HG03175 (cell line): ENCODE data around the gene DAAM1.

Experiments used
- ATAC-seq: cut with Tn5 transposase; IDR thresholded peaks from one replicate; pipeline ENCODE4 v1.9.1; 2021; ENCODE audit warnings: mild to moderate bottlenecking, moderate library complexity; ENCODE audit not compliant: unreplicated experiment

DAAM1 gene

DNA sequence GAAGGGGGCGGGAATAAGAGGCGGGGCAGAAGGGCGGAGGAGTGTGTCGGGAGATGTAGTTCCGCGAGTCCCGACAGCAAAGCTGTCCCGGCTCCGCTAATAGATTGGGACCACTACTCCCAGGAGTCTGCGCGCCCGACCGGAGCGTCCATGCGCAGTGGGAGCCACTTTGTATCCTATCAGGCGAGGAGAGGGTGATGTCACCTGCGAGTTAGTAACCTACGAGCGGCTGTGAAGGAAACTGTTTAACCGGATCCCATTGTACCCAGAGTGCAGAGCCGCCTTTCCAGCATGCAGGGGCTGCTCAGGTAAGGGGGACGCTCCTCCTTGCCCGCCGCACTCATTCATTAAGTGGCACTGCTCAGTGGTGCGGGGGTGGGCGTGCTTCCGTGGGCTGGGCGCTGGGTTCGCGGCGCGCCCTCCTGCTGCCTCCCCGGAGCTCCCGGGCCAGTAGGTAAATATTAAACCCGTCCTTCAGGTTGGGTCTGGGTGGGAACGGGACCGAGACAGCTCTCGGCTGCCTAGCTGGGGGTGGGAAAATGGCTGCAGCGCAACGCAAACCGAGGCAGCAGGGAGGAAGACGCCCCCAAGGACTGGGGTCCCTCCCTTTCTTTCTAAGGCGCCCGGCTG is at the start of gene DAAM1:
Gene DAAM1, plus strand, starts transcription at position 207 of the 630 bp plus-strand sequence. CDS start 74,811 bp downstream, outside the sequence.
- ATAC-seq: peak; percentile 87

DNA sequence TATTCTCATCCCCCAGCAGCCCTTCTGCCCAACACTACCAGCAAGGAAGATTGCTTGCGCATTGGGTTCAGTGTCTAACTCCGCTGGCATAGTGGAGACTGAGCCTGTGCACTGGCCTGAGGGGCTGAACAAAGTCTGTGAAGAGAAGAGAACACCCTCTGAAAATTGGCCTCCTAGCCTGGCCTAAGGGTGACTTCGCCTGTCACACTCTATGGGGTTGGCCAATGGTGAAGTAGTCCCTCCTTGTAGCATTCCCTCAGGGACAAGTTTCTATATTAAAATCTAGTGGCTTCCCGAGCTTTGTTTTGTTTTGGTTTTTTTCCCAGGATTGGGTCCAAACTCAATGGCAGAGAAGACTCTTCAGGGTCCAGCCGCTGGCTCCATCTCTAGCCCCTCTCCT is 49.1 kb upstream of the DAAM1 start:
- ATAC-seq: no peak

DNA sequence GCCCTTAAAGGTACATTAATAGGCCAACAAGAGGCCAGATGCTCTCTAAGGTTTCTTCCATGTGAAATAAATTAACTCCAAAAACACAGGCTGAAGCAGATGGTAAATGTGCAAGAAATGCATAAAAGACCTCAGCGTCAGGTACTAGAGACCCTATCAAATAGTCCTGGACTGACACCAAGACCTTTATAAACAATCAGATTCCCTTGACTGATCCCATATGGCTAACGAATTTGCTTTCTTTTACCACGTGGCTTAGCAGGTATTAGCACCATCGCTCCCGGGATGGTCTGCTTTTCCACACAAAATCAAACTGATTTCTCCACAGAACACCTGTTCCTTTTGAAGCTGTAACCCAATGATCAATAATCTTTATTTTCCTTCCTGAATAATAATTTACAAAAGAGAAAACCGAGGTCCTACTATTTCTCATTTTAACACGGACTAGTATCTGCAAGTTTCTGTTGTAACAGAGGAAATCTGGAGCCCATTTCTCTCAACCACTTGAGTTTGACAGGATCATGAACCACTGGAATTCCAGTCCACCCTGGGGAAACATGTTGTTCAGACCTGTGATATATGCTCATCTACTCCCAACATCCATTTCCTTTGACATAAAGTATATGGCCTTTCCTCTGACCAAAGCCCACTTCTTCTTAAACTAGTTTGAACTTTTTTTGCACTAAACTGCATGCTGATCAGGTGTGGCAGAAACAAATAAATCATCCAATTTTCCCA is 48.2 kb upstream of the DAAM1 start:
- ATAC-seq: no peak

DNA sequence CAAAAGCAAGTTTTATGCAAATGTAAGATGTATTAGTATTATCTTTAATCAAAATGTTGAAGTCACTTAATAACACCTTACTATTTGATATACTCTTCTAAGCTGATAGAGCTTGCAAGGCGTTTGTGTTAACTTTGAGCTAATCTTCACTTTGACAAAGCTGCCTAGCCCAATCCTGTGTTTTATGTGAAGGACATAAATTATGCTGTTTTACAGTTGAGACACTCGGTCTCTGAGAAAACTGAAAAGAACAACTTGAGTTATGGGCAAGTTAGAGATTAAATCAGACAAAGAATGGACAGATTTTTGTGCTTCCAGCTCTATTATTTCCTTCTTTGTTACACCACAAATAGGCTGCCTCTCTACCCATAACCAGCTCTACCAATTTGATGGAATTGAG is 42.0 kb upstream of the DAAM1 start:
- no peak for ATAC-seq

DNA sequence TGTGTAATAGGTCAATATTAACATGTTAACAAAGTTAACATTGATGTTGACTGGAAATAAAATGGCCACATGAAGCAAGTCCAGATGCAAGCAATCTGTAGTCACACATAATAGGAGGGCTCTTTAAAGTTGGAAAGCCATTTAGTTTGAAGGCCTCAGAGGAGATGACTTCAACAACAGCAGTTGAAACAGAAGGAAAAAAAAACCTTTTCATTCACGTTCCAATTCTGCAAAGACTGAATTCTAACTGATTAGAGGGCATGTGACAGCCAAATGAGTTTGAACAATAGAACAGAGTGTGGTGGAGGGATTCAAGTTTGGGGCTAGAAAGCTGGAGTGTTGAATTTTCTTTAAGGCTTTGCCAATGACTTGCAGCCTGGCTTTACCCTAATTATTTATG is 41.5 kb upstream of the DAAM1 start:
- no peak for ATAC-seq

DNA sequence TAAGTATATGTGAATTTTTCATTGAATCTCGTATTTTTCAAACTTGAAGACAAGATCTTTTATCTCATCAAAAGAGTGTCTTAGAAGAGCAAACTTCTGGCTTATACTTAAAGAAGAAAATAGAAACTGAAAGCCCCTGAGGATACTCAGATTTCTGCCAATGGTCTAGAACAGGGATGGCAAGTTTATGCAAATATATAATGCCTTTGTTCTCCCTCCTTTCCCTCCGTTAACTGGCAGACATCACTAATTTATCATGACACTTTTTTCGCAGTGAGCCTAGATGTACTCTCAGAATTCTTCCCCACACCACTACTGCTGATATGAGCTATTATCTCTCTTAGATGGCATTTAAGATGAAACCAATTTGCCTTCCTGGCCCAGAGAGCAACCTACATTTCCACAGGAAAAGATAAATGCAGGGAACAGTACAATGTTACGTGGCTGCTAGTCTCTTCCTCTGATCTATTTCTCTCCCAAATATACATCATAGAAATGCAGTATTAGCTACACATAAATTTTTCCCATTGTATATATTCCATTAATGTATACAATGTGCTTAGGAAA is 40.0 kb upstream of the DAAM1 start:
- ATAC-seq: peak; percentile 55

DNA sequence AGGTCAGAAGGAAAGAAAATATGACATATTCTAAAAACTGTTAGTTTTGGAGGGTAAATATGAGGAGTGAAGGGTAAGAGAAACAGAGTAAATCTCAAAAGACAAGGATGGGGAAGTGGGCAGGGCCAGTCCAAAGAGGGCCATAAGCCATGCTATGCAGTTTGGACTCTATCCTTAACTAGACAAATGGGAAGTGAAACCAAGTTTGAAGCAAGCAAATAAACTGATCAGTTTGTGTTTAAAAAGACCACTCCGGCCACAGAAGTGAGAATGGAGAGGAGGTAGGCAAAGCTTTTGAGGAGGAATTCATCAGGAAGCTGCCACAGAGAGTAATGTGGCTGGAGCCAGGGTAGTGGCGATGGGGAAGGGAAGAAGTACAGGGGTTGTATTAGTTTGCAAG is 37.5 kb upstream of the DAAM1 start:
- peak; percentile 90 for ATAC-seq

DNA sequence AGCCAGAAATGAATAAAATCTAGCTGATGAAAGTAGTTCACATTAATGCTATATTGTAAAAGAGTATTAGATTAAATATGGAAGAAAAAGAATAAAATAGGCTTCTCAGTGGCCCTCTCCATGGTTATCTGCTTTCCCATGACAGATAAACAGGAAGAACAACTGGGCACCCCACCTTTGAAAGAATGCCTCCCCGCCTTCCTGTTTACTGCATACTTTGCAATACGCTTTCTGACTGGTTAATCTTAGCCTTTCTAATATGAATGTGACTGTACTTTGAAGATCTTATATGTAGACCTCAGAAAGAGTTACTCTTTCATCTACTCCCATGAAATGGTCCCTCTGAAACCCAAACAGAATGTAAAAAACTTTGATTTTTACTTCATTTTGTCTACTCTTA is 34.1 kb upstream of the DAAM1 start:
- ATAC-seq: no peak

DNA sequence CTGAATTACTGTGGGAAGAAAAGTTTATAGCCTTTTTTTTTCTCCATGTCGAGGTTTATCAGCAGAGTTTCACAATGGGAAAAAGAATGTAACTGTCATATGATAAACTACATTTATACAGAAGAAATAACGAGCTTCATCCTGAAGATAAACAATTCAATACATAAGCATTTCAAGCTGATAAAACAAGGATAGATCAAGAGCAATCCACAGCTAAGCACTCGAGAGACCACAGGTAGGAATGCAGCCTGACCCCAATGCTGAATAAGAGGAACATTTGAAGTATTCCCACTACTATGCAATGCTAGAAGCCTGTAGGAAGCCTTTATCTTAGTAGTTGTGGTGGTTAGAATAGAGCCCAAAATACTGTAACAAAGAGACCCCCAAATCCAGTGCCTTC is 32.6 kb upstream of the DAAM1 start:
- no peak for ATAC-seq

DNA sequence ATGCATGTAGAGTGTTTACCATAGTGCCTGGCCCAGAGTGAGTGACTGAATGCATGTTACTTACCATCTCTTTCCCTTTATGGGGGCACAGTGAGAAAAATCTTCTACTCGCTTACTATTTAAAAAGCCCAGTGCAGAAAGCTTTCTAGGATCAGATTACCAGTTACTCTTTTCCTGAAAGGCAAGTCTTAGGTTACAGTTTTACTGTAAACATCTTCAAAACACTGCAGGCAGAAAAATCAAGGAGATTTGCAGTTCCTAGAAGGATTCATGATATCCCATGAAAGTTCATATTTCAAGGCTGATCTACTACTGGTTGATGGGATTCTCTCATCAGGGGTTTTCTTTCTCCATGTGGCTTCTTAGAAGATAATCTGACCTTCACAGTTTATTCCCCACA is 29.3 kb upstream of the DAAM1 start:
- no peak for ATAC-seq

DNA sequence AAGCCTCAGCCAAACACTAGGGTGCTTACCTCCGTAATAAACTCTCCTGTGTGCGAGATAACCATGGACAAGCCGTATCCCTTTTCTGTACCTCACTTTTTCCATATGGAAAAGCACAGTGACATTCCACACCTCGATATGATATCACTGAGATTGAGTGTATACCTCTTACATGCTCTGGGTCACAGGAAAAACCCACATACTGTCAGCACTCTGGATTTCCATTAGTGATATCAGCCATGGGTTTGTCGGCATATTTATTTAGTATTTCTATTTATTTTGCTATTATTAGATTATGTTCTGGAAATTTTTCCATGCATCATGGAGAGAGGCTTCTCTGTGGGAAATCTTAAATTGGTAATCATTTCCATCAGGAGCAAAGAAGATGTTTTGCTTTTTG is 28.0 kb upstream of the DAAM1 start:
- ATAC-seq: no peak

DNA sequence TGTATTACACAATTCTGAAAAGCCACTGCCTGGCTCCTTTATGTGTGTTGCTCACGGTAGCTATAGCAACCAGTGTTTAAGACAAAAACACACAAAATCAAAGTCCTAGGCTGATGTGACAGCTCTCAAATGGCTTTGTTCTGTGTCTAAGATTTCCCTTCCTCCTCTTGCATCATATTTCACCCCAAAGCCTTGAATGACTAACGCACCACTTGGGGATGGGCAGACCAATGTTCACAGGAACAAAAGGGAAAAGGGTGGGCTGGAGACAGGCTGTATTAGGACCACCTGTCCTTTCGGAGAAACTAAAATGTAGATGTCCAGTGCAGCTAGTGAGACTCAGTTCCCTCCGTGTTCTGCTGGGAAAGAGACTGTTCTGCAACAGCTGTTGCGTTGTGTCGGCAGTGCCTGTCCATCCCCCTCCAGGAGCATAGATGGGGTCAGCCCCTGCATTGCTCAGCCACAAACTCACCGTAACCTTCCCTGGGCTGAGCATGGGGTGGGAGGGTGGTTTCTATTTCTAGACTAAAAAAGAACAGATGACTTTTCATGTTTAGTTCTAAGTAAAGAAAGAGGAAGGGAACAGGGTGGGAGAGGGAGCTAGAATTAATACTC is 26.8 kb upstream of the DAAM1 start:
- no peak for ATAC-seq

DNA sequence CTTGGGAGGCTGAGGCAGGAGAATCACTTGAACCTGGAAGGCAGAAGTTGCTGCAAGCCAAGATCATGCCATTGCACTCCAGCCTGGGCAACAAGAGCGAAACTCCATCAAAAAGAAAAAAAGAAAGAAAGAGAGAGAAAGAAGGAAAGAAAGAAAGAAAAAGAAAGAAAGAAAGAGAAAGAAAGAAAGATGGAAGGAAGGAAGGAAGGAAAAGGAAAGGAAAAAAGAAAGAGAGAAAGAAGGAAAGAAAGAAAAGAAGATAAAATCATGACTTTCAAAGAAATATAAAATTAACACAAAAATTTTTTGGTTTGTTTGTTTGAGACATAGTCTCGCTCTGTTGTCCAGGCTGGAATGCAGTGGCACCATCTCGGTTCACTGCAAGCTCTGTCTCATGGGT is 22.2 kb upstream of the DAAM1 start:
- ATAC-seq: no peak

DNA sequence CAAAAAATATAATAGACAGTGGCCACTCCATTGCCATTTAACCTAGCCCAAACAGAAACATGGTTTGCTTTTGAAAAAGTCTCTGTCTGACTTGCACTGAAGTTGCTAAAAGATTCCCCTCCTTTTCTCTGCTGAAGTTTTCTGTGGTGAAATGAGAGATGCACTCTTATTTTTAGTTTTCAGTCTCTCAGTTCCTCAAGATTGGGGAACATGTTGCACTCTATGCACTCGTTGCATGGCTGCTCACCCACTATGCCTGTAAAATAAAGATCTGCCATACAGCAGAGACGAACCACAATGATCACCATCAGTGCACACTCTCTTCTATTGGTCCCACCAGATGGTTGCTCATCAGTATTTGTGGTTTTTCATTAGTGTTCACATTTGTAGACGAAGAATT is 13.1 kb upstream of the DAAM1 start:
- peak; percentile 98 for ATAC-seq

DNA sequence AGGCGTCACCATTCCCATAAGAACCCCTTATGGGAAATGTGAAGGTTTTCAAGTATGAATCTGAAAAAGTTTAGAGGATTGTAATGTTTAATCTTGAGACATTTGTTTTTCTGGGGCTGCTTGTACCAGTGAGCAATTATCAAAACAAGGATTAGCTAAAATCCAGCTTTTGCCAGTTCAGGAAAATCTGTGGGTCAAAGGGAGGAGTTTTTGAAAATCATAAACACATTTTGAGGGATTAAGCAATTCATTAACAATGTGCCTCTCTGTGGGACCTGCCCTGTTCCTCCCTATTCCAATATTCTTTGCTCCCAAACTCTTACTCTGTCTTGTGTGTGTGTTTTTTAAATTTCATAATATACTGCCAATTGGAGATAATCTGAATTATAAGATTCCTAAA is 11.7 kb upstream of the DAAM1 start:
- no peak for ATAC-seq

DNA sequence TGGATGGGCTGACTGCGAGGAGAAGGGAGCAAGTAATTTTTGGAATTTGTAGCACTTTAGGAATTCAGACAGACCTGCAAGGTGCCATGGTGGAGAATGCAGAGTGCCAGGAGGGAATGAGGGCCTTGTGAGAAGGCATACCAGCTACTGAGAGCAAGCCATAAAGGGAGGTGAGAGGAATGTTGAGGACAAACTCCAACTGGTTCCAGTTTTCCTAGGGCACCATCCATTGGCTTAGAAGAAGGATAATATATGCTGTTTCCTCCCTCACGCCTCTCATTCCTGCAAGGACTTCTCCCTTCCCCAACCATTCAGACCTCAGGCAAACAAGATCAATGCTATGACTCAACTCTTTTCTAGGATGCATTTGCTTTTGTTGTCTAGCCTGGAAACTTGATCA is 11.2 kb upstream of the DAAM1 start:
- no peak for ATAC-seq

DNA sequence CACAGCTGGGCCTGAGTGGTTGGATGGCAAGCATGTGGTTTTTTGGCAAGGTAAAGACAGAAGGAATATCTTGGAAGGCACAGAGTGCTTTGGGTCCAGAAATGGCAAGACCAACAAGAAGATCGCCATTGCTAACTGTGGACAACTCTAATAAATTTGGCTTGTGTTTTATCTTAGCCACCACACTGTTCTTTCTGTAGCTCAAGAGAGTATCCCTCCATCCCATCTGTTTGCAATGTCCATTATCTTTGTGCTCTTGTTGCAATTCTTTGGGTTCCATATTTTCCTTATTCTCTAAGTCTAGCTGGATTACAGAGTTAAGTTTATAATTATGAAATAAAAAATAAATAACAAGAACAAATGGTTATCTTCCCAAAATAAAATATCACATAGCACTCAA is 6.7 kb upstream of the DAAM1 start:
- ATAC-seq: no peak

DNA sequence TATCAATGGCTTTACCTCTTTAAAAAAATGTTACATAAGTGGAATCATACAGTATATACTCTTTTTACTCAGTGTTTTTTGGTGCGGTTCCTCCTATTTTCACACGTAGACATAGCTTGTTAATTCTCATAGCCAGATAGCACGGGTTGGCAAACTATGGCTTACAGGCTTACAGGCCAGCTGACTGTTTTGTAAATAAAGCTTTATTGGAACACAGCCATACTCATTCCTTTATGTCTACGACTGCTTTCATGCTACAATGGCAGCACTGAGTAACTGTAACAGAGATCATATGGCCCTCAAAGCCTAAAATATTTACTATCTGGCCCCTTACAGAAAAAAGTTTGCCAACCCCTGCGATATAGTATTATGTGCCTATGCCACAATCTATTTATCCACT is 5.8 kb upstream of the DAAM1 start:
- ATAC-seq: no peak

DNA sequence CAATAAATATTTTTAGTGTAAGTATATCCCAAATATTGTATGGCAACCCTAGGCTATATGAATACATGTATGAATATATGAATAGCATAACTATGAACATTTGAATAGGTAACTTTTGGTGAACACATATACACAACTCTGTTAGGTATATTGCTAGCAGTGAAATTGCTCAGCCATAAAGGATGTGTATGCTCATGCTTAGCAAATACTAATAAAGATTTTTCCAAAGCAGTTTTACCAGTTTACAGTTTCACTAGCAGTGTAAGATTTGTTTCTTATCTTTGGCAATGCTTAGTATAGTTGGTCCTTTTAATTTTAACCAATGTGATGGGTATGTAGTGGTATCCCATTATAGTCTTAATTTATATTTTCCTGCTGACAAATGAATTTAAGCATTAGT is 5.3 kb upstream of the DAAM1 start:
- ATAC-seq: no peak

DNA sequence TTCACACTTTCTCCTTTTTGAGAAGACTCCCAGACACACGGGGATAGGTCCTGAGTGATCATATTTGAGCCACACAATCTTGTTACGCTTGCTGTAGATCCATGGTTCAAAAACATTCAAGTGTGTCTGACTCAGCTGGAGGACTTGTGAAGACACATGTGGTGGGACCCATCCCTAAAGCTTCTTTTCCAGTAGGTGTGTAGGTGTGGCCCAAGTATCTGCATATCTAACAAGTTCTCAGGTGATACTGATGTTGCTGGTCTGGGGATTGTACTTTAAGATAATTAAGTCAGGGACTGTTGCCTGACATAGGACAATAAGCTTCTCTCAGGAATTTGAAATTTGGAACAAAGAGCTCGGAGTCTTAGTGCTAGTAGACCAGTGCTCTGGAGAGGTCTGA is 4.1 kb upstream of the DAAM1 start:
- ATAC-seq: no peak

DNA sequence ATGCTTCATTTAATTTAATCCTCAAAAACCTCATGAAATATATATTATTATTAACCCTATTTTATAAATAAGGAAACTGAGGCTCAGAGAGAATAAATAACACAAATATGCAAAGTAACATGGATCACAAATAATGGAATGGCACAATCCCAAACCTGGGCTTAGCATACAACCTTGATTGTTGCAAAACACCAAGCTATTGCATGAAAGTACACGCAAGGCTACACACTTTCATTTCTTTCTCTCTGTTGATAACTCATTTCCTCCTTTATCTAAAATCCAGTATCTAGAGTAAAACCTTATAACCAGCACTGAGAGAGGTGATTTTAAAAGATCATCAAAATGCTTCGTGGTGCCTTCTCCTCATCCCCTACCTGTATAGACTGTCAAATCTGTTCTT is 2.8 kb upstream of the DAAM1 start:
- no peak for ATAC-seq

DNA sequence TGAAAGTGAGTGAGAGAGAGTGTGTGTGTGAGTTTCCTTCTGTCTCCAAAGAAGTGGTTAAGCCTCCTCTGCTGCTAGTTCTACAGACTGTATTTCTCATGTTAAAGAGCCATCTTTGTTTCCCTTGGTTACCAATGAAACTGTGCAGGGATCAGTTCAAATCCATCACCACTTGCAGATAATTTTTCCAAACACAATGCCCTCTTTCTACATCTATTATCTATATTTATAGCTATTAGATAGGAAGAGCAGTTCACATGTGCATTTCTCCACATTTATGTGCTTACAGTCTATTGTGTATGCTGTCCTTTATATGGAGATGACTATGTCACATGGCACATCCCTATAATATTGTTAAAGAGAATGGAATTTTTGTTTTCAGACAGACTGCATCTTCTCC is 2.2 kb upstream of the DAAM1 start:
- ATAC-seq: no peak
